ENCODE measurements around the gene HIVEP3. TPM values are rescaled to one million over a fixed set of nuclear protein-coding genes. Genes with fewer than 3 reads are reported as not detected.
A peak's percentile ranks its signal among the peaks of the same experiment; 100 is the strongest.

The HIVEP3 gene
- total RNA-seq, 1 experiment from 2014 or later = 1.4 TPM

DNA sequence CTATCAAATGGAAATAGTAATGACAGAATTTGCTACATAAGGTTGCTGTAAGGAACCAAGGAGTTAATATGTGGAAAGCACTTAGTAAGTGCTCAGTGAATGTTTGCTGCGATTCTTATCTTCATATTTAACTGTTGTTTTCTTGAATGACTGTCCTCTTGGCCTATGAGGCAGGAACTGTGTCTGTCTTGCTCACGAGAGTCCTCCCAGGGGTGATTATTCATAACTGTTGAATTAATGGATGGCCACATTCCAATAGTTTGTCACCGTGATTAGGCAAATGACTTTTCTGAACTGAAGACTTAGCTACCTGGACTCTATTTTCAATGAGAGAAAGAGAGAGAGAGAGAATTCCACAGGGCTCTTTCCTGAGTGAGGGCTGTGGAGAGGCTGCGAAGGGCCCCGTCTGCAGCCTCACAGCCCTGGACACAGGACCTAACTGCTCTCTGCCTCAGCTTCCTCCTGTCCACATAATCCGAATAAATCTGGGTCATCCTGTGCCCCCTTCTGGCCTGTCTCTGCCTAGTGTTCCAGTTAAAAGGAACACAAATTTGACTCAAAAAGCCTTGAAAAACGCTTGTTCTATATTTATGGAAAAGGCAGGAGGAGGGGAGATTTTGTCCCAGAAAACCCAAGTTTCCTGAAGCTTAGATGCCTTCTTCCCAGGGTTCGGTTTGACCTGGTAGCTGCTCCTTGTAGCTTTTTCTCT, 442.7 kb downstream of the HIVEP3 start:
- H2AFZ ChIP-seq (ENCODE audit: low read length) = no peak overlapping the region
- Mint-ChIP-seq H3K27ac (no peak overlapping the region), H3K9me3 (no peaks in the 10 kb centered on the region), H3K4me1 (peaks cover 19 to 22% of the 10 kb centered on the region in 2 experiments), H3K36me3 (ENCODE audit: insufficient read depth in 1 of 3, low read depth in 3 of 3) (no peaks in the 10 kb centered on the region), H3K4me3 (no peak overlapping the region), H3K27me3 (ENCODE audit: low read depth) (no peaks in the 10 kb centered on the region; the same call in 1 of the 2 replicates)
- H2BK12ac ChIP-seq (ENCODE audit: insufficient read length, low read depth, low read length) = no peak overlapping the region
- TF ChIP-seq, protein P1, sequence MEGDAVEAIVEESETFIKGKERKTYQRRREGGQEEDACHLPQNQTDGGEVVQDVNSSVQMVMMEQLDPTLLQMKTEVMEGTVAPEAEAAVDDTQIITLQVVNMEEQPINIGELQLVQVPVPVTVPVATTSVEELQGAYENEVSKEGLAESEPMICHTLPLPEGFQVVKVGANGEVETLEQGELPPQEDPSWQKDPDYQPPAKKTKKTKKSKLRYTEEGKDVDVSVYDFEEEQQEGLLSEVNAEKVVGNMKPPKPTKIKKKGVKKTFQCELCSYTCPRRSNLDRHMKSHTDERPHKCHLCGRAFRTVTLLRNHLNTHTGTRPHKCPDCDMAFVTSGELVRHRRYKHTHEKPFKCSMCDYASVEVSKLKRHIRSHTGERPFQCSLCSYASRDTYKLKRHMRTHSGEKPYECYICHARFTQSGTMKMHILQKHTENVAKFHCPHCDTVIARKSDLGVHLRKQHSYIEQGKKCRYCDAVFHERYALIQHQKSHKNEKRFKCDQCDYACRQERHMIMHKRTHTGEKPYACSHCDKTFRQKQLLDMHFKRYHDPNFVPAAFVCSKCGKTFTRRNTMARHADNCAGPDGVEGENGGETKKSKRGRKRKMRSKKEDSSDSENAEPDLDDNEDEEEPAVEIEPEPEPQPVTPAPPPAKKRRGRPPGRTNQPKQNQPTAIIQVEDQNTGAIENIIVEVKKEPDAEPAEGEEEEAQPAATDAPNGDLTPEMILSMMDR (conservative IDR thresholded peaks at IDR 0.05) = peak; percentile 21; the same call in 1 of the 3 replicates
- no peak for DNase-seq
- H3K79me2 ChIP-seq (ENCODE audit: insufficient read depth, low read length) = no peaks in the 10 kb centered on the region
- H3K4ac ChIP-seq (ENCODE audit: low read depth, low read length) = no peak overlapping the region
- no peak overlapping the region for H3K14ac ChIP-seq (ENCODE audit: insufficient read depth, low read length)
- no peak overlapping the region for H2BK120ac ChIP-seq (ENCODE audit: low read depth, low read length, poor library complexity, severe bottlenecking)
- H3K56ac ChIP-seq (ENCODE audit: insufficient read length, low read depth, low read length) = no peak overlapping the region
- H2BK15ac ChIP-seq (ENCODE audit: low read depth, low read length) = no peak overlapping the region
- no peaks in the 10 kb centered on the region for H4K20me1 ChIP-seq (ENCODE audit: control insufficient read depth, insufficient read depth, insufficient read length)
- no peak overlapping the region for H2AK5ac ChIP-seq (ENCODE audit: insufficient read length, low read length)
- H2BK20ac ChIP-seq (ENCODE audit: low read depth, low read length, poor library complexity, severe bottlenecking) = no peak overlapping the region
- no peak overlapping the region for H3K27ac ChIP-seq (ENCODE audit: insufficient read length, low read depth, low read length)
- no peaks in the 10 kb centered on the region for H3K23me2 ChIP-seq (ENCODE audit: insufficient read length, low read depth, low read length, poor library complexity, severe bottlenecking)
- no peaks in the 10 kb centered on the region for H3K27me3 ChIP-seq (ENCODE audit: insufficient read depth, low read length)
- no peaks in the 10 kb centered on the region for H3K4me1 ChIP-seq (ENCODE audit: insufficient read depth, low read length)
- no peak overlapping the region for H4K91ac ChIP-seq (ENCODE audit: insufficient read length, low read depth, low read length)
- H2BK5ac ChIP-seq (ENCODE audit: insufficient read length, low read length) = no peak overlapping the region
- no peaks in the 10 kb centered on the region for H3K9me3 ChIP-seq (ENCODE audit: control insufficient read depth, low read depth, low read length)
- no peak overlapping the region for H4K5ac ChIP-seq (ENCODE audit: insufficient read length, low read depth, low read length)
- no peak overlapping the region for H3K9ac ChIP-seq (ENCODE audit: extremely low read depth, insufficient read length, low read length)
- WGBS (ENCODE audit: extremely low coverage, insufficient read length, low lambda C conversion rate) = no CpG with 5 or more reads among the region's 8 CpGs
- H4K8ac ChIP-seq (replicated peaks; ENCODE audit: insufficient read length, low read depth, low read length) = no peak overlapping the region
- H3K79me1 ChIP-seq (ENCODE audit: insufficient read depth, low read depth, low read length, poor library complexity, severe bottlenecking) = no peaks in the 10 kb centered on the region
- H3K4me2 ChIP-seq (ENCODE audit: insufficient read depth, insufficient read length, low read length) = no peak overlapping the region
- no peak overlapping the region for H3K23ac ChIP-seq (ENCODE audit: insufficient read length, low read depth, low read length)
- no peak overlapping the region for H3K18ac ChIP-seq (ENCODE audit: insufficient read length, low read depth, low read length)
- no peak overlapping the region for H3T11ph ChIP-seq (ENCODE audit: low read length)

Measured in H9 (cell line).